ENCODE results near the gene SLC46A1. TPM values are rescaled to one million over a fixed set of nuclear protein-coding genes. Genes with fewer than 3 reads are reported as not detected.

SLC46A1 gene
- total and polyA plus RNA-seq, 9 of the 15 experiments (the other 6 are each of a cell fraction or from before 2014, with no cell fraction given) = 0.24 to 5.5 (median 3.1) TPM

- Histone ChIP-seq H3K4me3 (peak overlapping the region; percentile 27), H3K9me1 (ENCODE audit: control insufficient read depth, insufficient read depth, low read length) (no peaks in the 10 kb centered on the region), H3K27ac (ENCODE audit: extremely low read depth, low read depth, low read length) (no peak overlapping the region; the same call in 2 of the 3 replicates), H3K9ac (ENCODE audit: insufficient read depth in 1 of 2, low read depth in 2 of 2, low read length in 2 of 2) (peak overlapping the region in 1 of 2 experiments; percentile 88; a peak in 3 of 4 replicates), H4K20me1 (replicated peaks; ENCODE audit: control insufficient read depth, insufficient read depth, low read length) (no peaks in the 10 kb centered on the region), H3K36me3 (ENCODE audit: control insufficient read depth, insufficient read depth, low read length) (no peaks in the 10 kb centered on the region), H3K9me3 (replicated peaks; ENCODE audit: control insufficient read depth, insufficient read depth, low read depth, low read length) (no peaks in the 10 kb centered on the region), H3K4me1 (replicated peaks in 1 of 2; ENCODE audit: control insufficient read depth in 2 of 2, insufficient read depth in 2 of 2, low read length in 2 of 2) (peaks cover 3 to 21% of the 10 kb centered on the region in 2 experiments; a peak in 4 of 5 replicates), H2AFZ (ENCODE audit: low read depth, low read length) (peak overlapping the region; percentile 76), H3K27me3 (ENCODE audit: control insufficient read depth in 2 of 2, insufficient read depth in 2 of 2, low read length in 2 of 2) (peaks cover 11 to 44% of the 10 kb centered on the region in 2 experiments; a peak in 3 of 5 replicates), H3K79me2 (ENCODE audit: control insufficient read depth, insufficient read depth, low read length) (no peaks in the 10 kb centered on the region), H3K4me2 (ENCODE audit: insufficient read depth, low read length) (peak overlapping the region; percentile 66)
- in situ Hi-C loops (cut with MboI) (no loop called here), intact Hi-C loops (cut with micrococcal nuclease) (loop anchor here (5.0 kb wide), 1 partner anchor 33 kb away; no protein-coding TSS in a partner anchor)
- FAIRE-seq (no peak), ATAC-seq (peak; percentile 80), DNase-seq (ENCODE audit: extremely low read depth in 1 of 4, low spot score in 3 of 4) (peak in 2 of 4 experiments; percentile 35 to 42)
- ChIA-PET POLR2A (interaction anchor here (0.8 to 1.8 kb wide), 5 partner anchors 9 to 28 kb away, joined by 3 to 5 read pairs (median 3); no protein-coding TSS in a partner anchor), CTCF (ENCODE audit: low intra/inter-chr PET ratio) (no interaction called here)
- BruUV-seq (replicated peaks) = no TSS peak
- 21% methylated on average over 54 of the region's 56 CpGs for WGBS (ENCODE audit: insufficient coverage, low coverage, missing lambda C conversion rate)
- TF ChIP-seq EWSR1 (IDR thresholded peaks at IDR 0.05; ENCODE audit: borderline replicate concordance, low read depth, partially characterized antibody) = no peak
- TF ChIP-seq MYC (IDR thresholded peaks at IDR 0.05; ENCODE audit: low read depth, low read length) = no peak
- TF ChIP-seq MYC (CRISPR knock-in tag; IDR thresholded peaks at IDR 0.05; ENCODE audit: borderline replicate concordance, low read depth) = no peak
- TF ChIP-seq ZNF699 (CRISPR knock-in tag; IDR thresholded peaks at IDR 0.05; ENCODE audit: insufficient replicate concordance) = no peak
- peak; percentile 64 for TF ChIP-seq POLR2G (IDR thresholded peaks at IDR 0.05; ENCODE audit: low read depth, low read length)
- no peak for TF ChIP-seq USF2 (CRISPR knock-in tag; IDR thresholded peaks at IDR 0.05)
- TF ChIP-seq HOMEZ (CRISPR knock-in tag; IDR thresholded peaks at IDR 0.05) = no peak
- TF ChIP-seq, protein P1, sequence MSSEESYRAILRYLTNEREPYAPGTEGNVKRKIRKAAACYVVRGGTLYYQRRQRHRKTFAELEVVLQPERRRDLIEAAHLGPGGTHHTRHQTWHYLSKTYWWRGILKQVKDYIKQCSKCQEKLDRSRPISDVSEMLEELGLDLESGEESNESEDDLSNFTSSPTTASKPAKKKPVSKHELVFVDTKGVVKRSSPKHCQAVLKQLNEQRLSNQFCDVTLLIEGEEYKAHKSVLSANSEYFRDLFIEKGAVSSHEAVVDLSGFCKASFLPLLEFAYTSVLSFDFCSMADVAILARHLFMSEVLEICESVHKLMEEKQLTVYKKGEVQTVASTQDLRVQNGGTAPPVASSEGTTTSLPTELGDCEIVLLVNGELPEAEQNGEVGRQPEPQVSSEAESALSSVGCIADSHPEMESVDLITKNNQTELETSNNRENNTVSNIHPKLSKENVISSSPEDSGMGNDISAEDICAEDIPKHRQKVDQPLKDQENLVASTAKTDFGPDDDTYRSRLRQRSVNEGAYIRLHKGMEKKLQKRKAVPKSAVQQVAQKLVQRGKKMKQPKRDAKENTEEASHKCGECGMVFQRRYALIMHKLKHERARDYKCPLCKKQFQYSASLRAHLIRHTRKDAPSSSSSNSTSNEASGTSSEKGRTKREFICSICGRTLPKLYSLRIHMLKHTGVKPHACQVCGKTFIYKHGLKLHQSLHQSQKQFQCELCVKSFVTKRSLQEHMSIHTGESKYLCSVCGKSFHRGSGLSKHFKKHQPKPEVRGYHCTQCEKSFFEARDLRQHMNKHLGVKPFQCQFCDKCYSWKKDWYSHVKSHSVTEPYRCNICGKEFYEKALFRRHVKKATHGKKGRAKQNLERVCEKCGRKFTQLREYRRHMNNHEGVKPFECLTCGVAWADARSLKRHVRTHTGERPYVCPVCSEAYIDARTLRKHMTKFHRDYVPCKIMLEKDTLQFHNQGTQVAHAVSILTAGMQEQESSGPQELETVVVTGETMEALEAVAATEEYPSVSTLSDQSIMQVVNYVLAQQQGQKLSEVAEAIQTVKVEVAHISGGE (CRISPR knock-in tag; IDR thresholded peaks at IDR 0.05) = 0 out of 6 replicates have a peak, but pooled peaks of 1 of the 3 experiments have one; percentile 24
- TF ChIP-seq MYBL2 (IDR thresholded peaks at IDR 0.05; ENCODE audit: low read depth) = no peak
- no peak for TF ChIP-seq MYBL2 (CRISPR knock-in tag; IDR thresholded peaks at IDR 0.05; ENCODE audit: borderline replicate concordance)
- TF ChIP-seq, protein P2, sequence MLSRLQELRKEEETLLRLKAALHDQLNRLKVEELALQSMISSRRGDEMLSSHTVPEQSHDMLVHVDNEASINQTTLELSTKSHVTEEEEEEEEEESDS (CRISPR knock-in tag; IDR thresholded peaks at IDR 0.05) = no peak
- peak; percentile 70 for TF ChIP-seq ELF1 (tag; IDR thresholded peaks at IDR 0.05)
- TF ChIP-seq PHF8 (IDR thresholded peaks at IDR 0.05; ENCODE audit: borderline replicate concordance, low read length) = peak; percentile 26; the same call in 1 of the 2 replicates
- no peak for TF ChIP-seq THRAP3 (IDR thresholded peaks at IDR 0.05; ENCODE audit: borderline replicate concordance)
Measured at GRCh38 chr17:28384281-28385036, 21.6 kb downstream of the SLC46A1 start.

All from K562 (cell line).